ENCODE measurements around the gene SIM2.

DNA sequence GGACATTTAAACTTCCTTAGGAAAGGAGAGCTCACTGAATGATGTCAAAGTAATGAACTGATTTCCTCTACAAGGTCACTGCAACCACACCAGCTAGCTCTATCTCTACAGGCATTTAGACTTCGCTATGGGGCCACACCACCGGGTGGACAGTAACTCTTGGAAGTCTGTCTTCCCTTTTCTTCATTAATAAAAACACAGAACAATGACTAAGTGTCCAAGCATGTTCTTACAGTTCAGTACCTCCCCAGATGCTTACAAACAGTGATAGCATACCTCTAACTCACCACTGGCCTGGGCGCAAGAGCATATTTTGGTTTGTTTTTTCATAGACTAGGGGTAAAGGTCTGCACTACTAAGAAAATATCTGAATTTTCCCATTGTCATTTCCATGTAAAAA lies 54.6 kb downstream of the SIM2 start:
- no peak for TF ChIP-seq POLR2A (IDR thresholded peaks at IDR 0.05)
- TF ChIP-seq, protein P1, sequence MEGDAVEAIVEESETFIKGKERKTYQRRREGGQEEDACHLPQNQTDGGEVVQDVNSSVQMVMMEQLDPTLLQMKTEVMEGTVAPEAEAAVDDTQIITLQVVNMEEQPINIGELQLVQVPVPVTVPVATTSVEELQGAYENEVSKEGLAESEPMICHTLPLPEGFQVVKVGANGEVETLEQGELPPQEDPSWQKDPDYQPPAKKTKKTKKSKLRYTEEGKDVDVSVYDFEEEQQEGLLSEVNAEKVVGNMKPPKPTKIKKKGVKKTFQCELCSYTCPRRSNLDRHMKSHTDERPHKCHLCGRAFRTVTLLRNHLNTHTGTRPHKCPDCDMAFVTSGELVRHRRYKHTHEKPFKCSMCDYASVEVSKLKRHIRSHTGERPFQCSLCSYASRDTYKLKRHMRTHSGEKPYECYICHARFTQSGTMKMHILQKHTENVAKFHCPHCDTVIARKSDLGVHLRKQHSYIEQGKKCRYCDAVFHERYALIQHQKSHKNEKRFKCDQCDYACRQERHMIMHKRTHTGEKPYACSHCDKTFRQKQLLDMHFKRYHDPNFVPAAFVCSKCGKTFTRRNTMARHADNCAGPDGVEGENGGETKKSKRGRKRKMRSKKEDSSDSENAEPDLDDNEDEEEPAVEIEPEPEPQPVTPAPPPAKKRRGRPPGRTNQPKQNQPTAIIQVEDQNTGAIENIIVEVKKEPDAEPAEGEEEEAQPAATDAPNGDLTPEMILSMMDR (IDR thresholded peaks at IDR 0.05), result no peak
